ENCODE results near the gene TSACC. TPM values are rescaled to one million over a fixed set of nuclear protein-coding genes. Genes with fewer than 3 reads are reported as not detected.

TSACC gene
- total and polyA plus RNA-seq, 10 of the 15 experiments (the other 5 are each of a cell fraction or from before 2014, with no cell fraction given) = 0.25 to 2.8 (median 0.92) TPM; not detected in 4

DNA sequence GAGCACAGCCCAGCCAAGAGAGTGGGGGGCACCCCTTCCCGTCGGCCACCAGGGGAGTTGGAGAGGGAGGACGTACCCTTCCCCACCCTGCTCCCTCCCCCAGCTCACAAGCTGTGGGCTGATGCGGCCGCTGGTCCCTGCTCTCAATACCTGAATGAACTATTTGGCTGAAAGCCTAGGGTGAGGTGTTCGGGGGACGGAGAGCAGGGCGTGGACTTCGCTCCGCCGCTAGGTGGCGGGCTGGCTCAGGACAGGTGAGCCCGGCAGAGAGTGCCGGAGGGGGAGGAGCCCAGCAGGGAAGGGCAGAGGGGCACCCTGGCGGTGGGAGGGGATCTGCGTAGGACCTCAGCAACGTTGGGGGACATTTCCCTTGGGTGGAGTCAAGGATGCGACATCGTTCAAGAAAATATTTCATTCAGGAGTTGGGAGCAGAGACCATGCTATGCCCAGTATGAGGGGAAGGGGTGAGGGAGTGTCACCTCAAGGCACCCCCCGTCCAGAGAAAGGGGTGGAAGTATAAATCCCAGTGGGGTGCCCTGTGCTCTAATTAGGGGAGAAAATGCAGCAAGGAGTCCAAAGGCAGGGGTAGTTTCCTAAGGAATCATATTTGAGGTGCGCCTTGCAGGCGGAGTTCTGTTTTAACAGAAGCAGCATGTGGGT lies 18.7 kb downstream of the TSACC start (continued):
- TF ChIP-seq, protein P1, sequence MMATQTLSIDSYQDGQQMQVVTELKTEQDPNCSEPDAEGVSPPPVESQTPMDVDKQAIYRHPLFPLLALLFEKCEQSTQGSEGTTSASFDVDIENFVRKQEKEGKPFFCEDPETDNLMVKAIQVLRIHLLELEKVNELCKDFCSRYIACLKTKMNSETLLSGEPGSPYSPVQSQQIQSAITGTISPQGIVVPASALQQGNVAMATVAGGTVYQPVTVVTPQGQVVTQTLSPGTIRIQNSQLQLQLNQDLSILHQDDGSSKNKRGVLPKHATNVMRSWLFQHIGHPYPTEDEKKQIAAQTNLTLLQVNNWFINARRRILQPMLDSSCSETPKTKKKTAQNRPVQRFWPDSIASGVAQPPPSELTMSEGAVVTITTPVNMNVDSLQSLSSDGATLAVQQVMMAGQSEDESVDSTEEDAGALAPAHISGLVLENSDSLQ (IDR thresholded peaks at IDR 0.05) = no peak
- TF ChIP-seq PAX8 (IDR thresholded peaks at IDR 0.05) (no peak), IKZF2 (IDR thresholded peaks at IDR 0.05) (no peak), CHD4 (IDR thresholded peaks at IDR 0.05) (no peak), STAT1 (conservative IDR thresholded peaks at IDR 0.05) (no peak), KLF5 (IDR thresholded peaks at IDR 0.05; ENCODE audit: partially characterized antibody) (no peak), RUNX3 (IDR thresholded peaks at IDR 0.05; ENCODE audit: low read length) (no peak), GATAD2B (conservative IDR thresholded peaks at IDR 0.05; ENCODE audit: low read depth) (no peak), NFYB (IDR thresholded peaks at IDR 0.05; ENCODE audit: insufficient read depth, low read depth, low read length) (no peak), CHD2 (IDR thresholded peaks at IDR 0.05; ENCODE audit: borderline replicate concordance, low read depth, low read length) (no peak), IKZF1 (conservative IDR thresholded peaks at IDR 0.05) (no peak), NR2C2 (IDR thresholded peaks at IDR 0.05; ENCODE audit: borderline replicate concordance, control insufficient read depth, insufficient read length, low read depth) (no peak), NFYA (IDR thresholded peaks at IDR 0.05; ENCODE audit: borderline replicate concordance, low read depth, low read length) (no peak), EGR1 (IDR thresholded peaks at IDR 0.05; ENCODE audit: borderline replicate concordance in 1 of 2, low read depth in 2 of 2, low read length in 2 of 2) (no peak), TAF1 (IDR thresholded peaks at IDR 0.05; ENCODE audit: borderline replicate concordance, low read depth, low read length) (no peak), SRF (IDR thresholded peaks at IDR 0.05; ENCODE audit: low read depth in 2 of 2, low read length in 2 of 2) (no peak), ESRRA (IDR thresholded peaks at IDR 0.05; ENCODE audit: low read length) (no peak), SIN3A (IDR thresholded peaks at IDR 0.05; ENCODE audit: low read depth, low read length) (peak; percentile 38; the same call in 1 of the 2 replicates)
- TF ChIP-seq, protein P2, sequence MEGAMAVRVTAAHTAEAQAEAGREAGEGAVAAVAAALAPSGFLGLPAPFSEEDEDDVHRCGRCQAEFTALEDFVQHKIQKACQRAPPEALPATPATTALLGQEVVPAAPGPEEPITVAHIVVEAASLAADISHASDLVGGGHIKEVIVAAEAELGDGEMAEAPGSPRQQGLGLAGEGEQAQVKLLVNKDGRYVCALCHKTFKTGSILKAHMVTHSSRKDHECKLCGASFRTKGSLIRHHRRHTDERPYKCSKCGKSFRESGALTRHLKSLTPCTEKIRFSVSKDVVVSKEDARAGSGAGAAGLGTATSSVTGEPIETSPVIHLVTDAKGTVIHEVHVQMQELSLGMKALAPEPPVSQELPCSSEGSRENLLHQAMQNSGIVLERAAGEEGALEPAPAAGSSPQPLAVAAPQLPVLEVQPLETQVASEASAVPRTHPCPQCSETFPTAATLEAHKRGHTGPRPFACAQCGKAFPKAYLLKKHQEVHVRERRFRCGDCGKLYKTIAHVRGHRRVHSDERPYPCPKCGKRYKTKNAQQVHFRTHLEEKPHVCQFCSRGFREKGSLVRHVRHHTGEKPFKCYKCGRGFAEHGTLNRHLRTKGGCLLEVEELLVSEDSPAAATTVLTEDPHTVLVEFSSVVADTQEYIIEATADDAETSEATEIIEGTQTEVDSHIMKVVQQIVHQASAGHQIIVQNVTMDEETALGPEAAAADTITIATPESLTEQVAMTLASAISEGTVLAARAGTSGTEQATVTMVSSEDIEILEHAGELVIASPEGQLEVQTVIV (IDR thresholded peaks at IDR 0.05; ENCODE audit: borderline replicate concordance, partially characterized antibody) = no peak
- TF ChIP-seq, protein P3, sequence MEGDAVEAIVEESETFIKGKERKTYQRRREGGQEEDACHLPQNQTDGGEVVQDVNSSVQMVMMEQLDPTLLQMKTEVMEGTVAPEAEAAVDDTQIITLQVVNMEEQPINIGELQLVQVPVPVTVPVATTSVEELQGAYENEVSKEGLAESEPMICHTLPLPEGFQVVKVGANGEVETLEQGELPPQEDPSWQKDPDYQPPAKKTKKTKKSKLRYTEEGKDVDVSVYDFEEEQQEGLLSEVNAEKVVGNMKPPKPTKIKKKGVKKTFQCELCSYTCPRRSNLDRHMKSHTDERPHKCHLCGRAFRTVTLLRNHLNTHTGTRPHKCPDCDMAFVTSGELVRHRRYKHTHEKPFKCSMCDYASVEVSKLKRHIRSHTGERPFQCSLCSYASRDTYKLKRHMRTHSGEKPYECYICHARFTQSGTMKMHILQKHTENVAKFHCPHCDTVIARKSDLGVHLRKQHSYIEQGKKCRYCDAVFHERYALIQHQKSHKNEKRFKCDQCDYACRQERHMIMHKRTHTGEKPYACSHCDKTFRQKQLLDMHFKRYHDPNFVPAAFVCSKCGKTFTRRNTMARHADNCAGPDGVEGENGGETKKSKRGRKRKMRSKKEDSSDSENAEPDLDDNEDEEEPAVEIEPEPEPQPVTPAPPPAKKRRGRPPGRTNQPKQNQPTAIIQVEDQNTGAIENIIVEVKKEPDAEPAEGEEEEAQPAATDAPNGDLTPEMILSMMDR (IDR thresholded peaks at IDR 0.05 in 2 of 3, conservative IDR thresholded peaks at IDR 0.05 in 1 of 3; ENCODE audit: control insufficient read depth in 2 of 3, extremely low read depth in 1 of 3, insufficient read depth in 1 of 3, low read depth in 3 of 3, low read length in 3 of 3) = peak; percentile 89 to 98 (median 95); a peak in 5 of 6 replicates
- TF ChIP-seq, protein P4, sequence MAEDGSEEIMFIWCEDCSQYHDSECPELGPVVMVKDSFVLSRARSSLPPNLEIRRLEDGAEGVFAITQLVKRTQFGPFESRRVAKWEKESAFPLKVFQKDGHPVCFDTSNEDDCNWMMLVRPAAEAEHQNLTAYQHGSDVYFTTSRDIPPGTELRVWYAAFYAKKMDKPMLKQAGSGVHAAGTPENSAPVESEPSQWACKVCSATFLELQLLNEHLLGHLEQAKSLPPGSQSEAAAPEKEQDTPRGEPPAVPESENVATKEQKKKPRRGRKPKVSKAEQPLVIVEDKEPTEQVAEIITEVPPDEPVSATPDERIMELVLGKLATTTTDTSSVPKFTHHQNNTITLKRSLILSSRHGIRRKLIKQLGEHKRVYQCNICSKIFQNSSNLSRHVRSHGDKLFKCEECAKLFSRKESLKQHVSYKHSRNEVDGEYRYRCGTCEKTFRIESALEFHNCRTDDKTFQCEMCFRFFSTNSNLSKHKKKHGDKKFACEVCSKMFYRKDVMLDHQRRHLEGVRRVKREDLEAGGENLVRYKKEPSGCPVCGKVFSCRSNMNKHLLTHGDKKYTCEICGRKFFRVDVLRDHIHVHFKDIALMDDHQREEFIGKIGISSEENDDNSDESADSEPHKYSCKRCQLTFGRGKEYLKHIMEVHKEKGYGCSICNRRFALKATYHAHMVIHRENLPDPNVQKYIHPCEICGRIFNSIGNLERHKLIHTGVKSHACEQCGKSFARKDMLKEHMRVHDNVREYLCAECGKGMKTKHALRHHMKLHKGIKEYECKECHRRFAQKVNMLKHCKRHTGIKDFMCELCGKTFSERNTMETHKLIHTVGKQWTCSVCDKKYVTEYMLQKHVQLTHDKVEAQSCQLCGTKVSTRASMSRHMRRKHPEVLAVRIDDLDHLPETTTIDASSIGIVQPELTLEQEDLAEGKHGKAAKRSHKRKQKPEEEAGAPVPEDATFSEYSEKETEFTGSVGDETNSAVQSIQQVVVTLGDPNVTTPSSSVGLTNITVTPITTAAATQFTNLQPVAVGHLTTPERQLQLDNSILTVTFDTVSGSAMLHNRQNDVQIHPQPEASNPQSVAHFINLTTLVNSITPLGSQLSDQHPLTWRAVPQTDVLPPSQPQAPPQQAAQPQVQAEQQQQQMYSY (CRISPR knock-in tag; IDR thresholded peaks at IDR 0.05) = no peak

Measured in GM12878 (cell line).